ENCODE data around the gene NAA35. TPM values are rescaled to one million over a fixed set of nuclear protein-coding genes. Genes with fewer than 3 reads are reported as not detected.
A peak's percentile ranks its signal among the peaks of the same experiment; 100 is the strongest.

The NAA35 gene
- total RNA-seq, 1 experiment from 2014 or later: 35.6 TPM

DNA sequence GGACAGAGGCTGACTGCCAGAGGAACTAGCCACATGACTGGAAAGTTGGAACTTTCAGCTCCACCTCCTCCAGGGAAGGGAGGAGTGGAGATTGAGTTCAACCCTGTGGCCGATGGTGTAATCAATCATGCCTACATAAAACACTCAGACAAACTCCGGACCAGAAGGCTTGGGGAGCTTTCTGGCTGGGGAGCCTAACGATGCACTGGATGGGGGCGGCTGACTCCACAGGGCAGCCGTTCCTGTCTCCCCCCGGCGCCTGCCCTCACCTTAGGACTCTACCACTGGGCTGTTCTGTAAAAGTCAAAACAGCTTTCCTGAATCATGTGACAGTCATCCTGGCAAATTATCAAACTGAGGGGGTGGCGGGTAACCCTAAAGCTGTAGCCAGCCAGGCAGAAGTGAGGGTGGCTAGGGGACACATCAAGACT, 100.4 kb downstream of the NAA35 start:
- no peaks in the 10 kb centered on the region for H3K9me2 ChIP-seq (replicated peaks; ENCODE audit: insufficient read depth, low read length)
- H3K79me2 ChIP-seq (ENCODE audit: low read length): no peaks in the 10 kb centered on the region
- no peaks in the 10 kb centered on the region for H3K9me3 ChIP-seq (ENCODE audit: low read length)
- no peak overlapping the region for H2AFZ ChIP-seq (ENCODE audit: low read length)
- H3K4me1 ChIP-seq (ENCODE audit: low read length): no peaks in the 10 kb centered on the region
- H3K4me3 ChIP-seq (ENCODE audit: low read length): no peak overlapping the region
- no peaks in the 10 kb centered on the region for H3K27me3 ChIP-seq (ENCODE audit: low read length)
- H4K20me1 ChIP-seq (ENCODE audit: insufficient read depth, low read depth, low read length): no peaks in the 10 kb centered on the region
- H3K9ac ChIP-seq (ENCODE audit: low read length): no peak overlapping the region
- DNase-seq: no peak
- H3K27ac ChIP-seq (ENCODE audit: low read length): no peak overlapping the region
- H3K36me3 ChIP-seq (ENCODE audit: insufficient read depth, low read length): no peaks in the 10 kb centered on the region
- no peak overlapping the region for H3K4me2 ChIP-seq (ENCODE audit: low read depth, low read length, poor library complexity, severe bottlenecking)

DNA sequence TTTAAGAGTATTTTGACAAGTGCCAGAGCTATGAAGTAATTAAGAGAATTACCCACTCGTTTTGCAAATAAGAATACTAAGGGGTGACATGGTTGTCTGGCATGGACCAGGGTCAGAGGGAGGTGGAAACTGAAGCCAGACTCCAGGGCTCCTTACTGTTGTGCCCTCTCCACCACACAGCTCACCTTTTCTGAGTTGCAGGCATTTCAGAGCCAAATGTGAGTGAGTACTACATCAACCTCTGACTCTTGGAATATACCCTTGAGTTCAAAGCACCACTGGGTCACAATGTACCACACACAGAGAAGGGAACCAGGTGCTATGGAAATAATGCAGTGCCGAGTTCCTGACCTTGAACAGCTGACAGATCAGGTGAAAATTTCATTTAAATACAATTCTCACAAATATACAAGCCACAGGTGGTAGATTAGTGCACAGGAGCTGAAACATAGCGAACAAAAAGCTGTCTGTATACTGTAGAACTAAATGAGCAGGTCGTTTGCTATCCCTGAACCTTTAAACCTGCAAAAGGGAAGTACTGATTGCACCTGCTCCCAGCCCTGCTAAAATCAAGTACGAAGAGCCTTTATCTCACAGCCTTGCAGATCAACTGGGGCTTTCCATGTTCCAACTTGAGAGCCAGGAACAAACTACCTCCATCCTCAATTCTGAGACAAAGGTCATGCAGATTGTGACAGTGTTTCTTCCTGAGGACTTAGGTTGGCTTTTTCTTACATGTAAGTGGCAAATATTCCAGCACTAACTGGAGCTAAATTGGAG, 101.4 kb downstream of the NAA35 start:
- no peak overlapping the region for H2AFZ ChIP-seq (ENCODE audit: low read length)
- H3K9ac ChIP-seq (ENCODE audit: low read length): no peak overlapping the region
- no peak for DNase-seq
- H3K36me3 ChIP-seq (ENCODE audit: insufficient read depth, low read length): no peaks in the 10 kb centered on the region
- H3K9me3 ChIP-seq (ENCODE audit: low read length): no peaks in the 10 kb centered on the region
- H3K27me3 ChIP-seq (ENCODE audit: low read length): no peaks in the 10 kb centered on the region
- no peak overlapping the region for H3K27ac ChIP-seq (ENCODE audit: low read length)
- H3K4me2 ChIP-seq (ENCODE audit: low read depth, low read length, poor library complexity, severe bottlenecking): no peak overlapping the region
- H3K4me1 ChIP-seq (ENCODE audit: low read length): no peaks in the 10 kb centered on the region
- H3K9me2 ChIP-seq (replicated peaks; ENCODE audit: insufficient read depth, low read length): no peaks in the 10 kb centered on the region
- no peaks in the 10 kb centered on the region for H4K20me1 ChIP-seq (ENCODE audit: insufficient read depth, low read depth, low read length)
- H3K79me2 ChIP-seq (ENCODE audit: low read length): no peaks in the 10 kb centered on the region
- H3K4me3 ChIP-seq (ENCODE audit: low read length): no peak overlapping the region

DNA sequence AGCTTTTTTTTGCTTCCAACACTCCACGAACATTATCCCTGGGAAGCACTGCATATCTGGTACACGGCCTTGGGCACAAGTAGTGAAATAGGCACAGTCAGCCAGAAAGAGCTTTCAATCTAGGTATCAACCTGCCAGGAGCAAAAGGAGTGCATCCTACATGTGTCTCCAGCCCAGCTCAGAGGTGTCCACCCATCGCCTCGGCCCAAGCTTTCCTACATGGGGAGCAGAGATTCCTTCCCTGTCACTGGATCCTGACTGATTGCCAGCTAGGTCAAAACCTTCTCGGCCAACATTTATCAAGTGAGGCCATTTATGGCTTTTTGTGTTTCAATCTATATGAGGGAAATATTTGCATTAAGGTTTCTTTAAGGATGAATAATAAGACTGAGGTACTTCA, 102.6 kb downstream of the NAA35 start:
- H3K4me2 ChIP-seq (ENCODE audit: low read depth, low read length, poor library complexity, severe bottlenecking): no peak overlapping the region
- no peaks in the 10 kb centered on the region for H3K9me3 ChIP-seq (ENCODE audit: low read length)
- no peak overlapping the region for H2AFZ ChIP-seq (ENCODE audit: low read length)
- H4K20me1 ChIP-seq (ENCODE audit: insufficient read depth, low read depth, low read length): no peaks in the 10 kb centered on the region
- no peaks in the 10 kb centered on the region for H3K79me2 ChIP-seq (ENCODE audit: low read length)
- no peak for DNase-seq
- H3K9ac ChIP-seq (ENCODE audit: low read length): no peak overlapping the region
- H3K4me3 ChIP-seq (ENCODE audit: low read length): no peak overlapping the region
- H3K36me3 ChIP-seq (ENCODE audit: insufficient read depth, low read length): no peaks in the 10 kb centered on the region
- H3K27ac ChIP-seq (ENCODE audit: low read length): no peak overlapping the region
- H3K4me1 ChIP-seq (ENCODE audit: low read length): no peaks in the 10 kb centered on the region
- H3K9me2 ChIP-seq (replicated peaks; ENCODE audit: insufficient read depth, low read length): no peaks in the 10 kb centered on the region
- no peaks in the 10 kb centered on the region for H3K27me3 ChIP-seq (ENCODE audit: low read length)

DNA sequence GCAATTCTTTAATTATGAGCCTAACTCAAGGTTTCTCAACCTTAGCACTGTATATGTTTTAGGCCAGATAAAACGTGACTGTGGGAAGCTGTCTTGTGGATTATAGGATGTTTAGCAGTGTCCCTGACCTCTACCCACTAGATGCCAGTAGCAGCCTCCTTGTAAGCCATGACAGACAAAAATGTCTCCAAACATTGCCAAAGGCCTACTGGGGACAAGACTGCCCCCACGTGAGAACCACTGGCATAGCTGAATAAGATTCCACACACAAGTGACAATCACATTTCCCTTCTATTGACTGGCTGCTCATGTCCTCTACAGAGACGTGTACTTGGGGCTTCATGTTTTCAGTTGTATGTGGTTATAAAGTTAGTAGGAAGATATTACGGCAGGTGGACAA, 103.1 kb downstream of the NAA35 start:
- Histone ChIP-seq H3K9me2 (replicated peaks; ENCODE audit: insufficient read depth, low read length) (no peaks in the 10 kb centered on the region), H3K4me2 (ENCODE audit: low read depth, low read length, poor library complexity, severe bottlenecking) (no peak overlapping the region), H3K9me3 (ENCODE audit: low read length) (no peaks in the 10 kb centered on the region), H3K27me3 (ENCODE audit: low read length) (no peaks in the 10 kb centered on the region), H3K9ac (ENCODE audit: low read length) (no peak overlapping the region), H3K36me3 (ENCODE audit: insufficient read depth, low read length) (no peaks in the 10 kb centered on the region), H3K79me2 (ENCODE audit: low read length) (no peaks in the 10 kb centered on the region), H3K4me1 (ENCODE audit: low read length) (no peaks in the 10 kb centered on the region), H3K4me3 (ENCODE audit: low read length) (no peak overlapping the region), H3K27ac (ENCODE audit: low read length) (no peak overlapping the region), H4K20me1 (ENCODE audit: insufficient read depth, low read depth, low read length) (no peaks in the 10 kb centered on the region), H2AFZ (ENCODE audit: low read length) (no peak overlapping the region)
- DNase-seq: peak; percentile 54

DNA sequence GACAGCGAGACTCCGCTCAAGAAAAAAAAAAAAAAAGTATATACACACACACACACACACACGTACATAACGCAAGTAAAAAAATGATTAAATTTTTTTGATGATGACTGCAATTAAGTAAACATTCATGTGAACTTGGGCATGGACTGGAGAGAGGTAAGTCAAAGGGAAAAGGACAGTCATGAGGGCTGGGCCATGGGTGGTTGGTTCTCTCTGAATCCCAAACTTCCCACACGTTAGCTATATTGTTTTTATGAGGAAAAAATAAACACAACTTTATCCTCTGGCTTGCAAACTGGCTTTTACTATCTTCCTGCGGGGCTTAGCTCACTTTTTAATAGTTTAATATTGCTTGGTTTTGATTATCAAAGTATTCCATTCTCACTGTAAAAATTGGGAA, 104.7 kb downstream of the NAA35 start:
- no peak for DNase-seq
- H3K79me2 ChIP-seq (ENCODE audit: low read length): no peaks in the 10 kb centered on the region

GRCh38 chr9:86046071-86046636, 105.2 kb downstream of the NAA35 start:
- no peaks in the 10 kb centered on the region for H3K9me3 ChIP-seq (ENCODE audit: low read length)
- H3K4me1 ChIP-seq (ENCODE audit: low read length): no peaks in the 10 kb centered on the region
- no peak for DNase-seq
- H3K27me3 ChIP-seq (ENCODE audit: low read length): no peaks in the 10 kb centered on the region
- H3K4me3 ChIP-seq (ENCODE audit: low read length): no peak overlapping the region
- no peaks in the 10 kb centered on the region for H3K79me2 ChIP-seq (ENCODE audit: low read length)
- H3K27ac ChIP-seq (ENCODE audit: low read length): no peak overlapping the region
- no peaks in the 10 kb centered on the region for H4K20me1 ChIP-seq (ENCODE audit: insufficient read depth, low read depth, low read length)
- H3K4me2 ChIP-seq (ENCODE audit: low read depth, low read length, poor library complexity, severe bottlenecking): no peak overlapping the region
- H3K9me2 ChIP-seq (replicated peaks; ENCODE audit: insufficient read depth, low read length): no peaks in the 10 kb centered on the region
- H3K9ac ChIP-seq (ENCODE audit: low read length): no peak overlapping the region
- H3K36me3 ChIP-seq (ENCODE audit: insufficient read depth, low read length): no peaks in the 10 kb centered on the region
- H2AFZ ChIP-seq (ENCODE audit: low read length): no peak overlapping the region

More for the DNA sequence above, 104.7 kb downstream of the NAA35 start:
- H3K4me2 ChIP-seq (ENCODE audit: low read depth, low read length, poor library complexity, severe bottlenecking): no peak overlapping the region
- no peaks in the 10 kb centered on the region for H3K36me3 ChIP-seq (ENCODE audit: insufficient read depth, low read length)
- no peak overlapping the region for H3K9ac ChIP-seq (ENCODE audit: low read length)
- no peaks in the 10 kb centered on the region for H3K4me1 ChIP-seq (ENCODE audit: low read length)
- H3K9me2 ChIP-seq (replicated peaks; ENCODE audit: insufficient read depth, low read length): no peaks in the 10 kb centered on the region
- H2AFZ ChIP-seq (ENCODE audit: low read length): no peak overlapping the region
- no peaks in the 10 kb centered on the region for H3K27me3 ChIP-seq (ENCODE audit: low read length)
- no peaks in the 10 kb centered on the region for H3K9me3 ChIP-seq (ENCODE audit: low read length)
- no peak overlapping the region for H3K27ac ChIP-seq (ENCODE audit: low read length)
- no peak overlapping the region for H3K4me3 ChIP-seq (ENCODE audit: low read length)
- H4K20me1 ChIP-seq (ENCODE audit: insufficient read depth, low read depth, low read length): no peaks in the 10 kb centered on the region

GRCh38 chr9:86046930-86047341, 106.0 kb downstream of the NAA35 start:
- Histone ChIP-seq H3K4me2 (ENCODE audit: low read depth, low read length, poor library complexity, severe bottlenecking) (no peak overlapping the region), H4K20me1 (ENCODE audit: insufficient read depth, low read depth, low read length) (no peaks in the 10 kb centered on the region), H3K27ac (ENCODE audit: low read length) (no peak overlapping the region), H3K27me3 (ENCODE audit: low read length) (no peaks in the 10 kb centered on the region), H2AFZ (ENCODE audit: low read length) (no peak overlapping the region), H3K9me3 (ENCODE audit: low read length) (no peaks in the 10 kb centered on the region), H3K79me2 (ENCODE audit: low read length) (no peaks in the 10 kb centered on the region), H3K9ac (ENCODE audit: low read length) (no peak overlapping the region), H3K4me1 (ENCODE audit: low read length) (no peaks in the 10 kb centered on the region), H3K9me2 (replicated peaks; ENCODE audit: insufficient read depth, low read length) (no peaks in the 10 kb centered on the region), H3K36me3 (ENCODE audit: insufficient read depth, low read length) (no peaks in the 10 kb centered on the region), H3K4me3 (ENCODE audit: low read length) (no peak overlapping the region)
- no peak for DNase-seq

- no peak for DNase-seq
- no peak overlapping the region for H3K9ac ChIP-seq (ENCODE audit: low read length)
- no peaks in the 10 kb centered on the region for H3K9me3 ChIP-seq (ENCODE audit: low read length)
- H3K36me3 ChIP-seq (ENCODE audit: insufficient read depth, low read length): no peaks in the 10 kb centered on the region
- no peaks in the 10 kb centered on the region for H3K27me3 ChIP-seq (ENCODE audit: low read length)
- H3K4me2 ChIP-seq (ENCODE audit: low read depth, low read length, poor library complexity, severe bottlenecking): no peak overlapping the region
- no peak overlapping the region for H2AFZ ChIP-seq (ENCODE audit: low read length)
- H3K4me3 ChIP-seq (ENCODE audit: low read length): no peak overlapping the region
- no peaks in the 10 kb centered on the region for H3K4me1 ChIP-seq (ENCODE audit: low read length)
- H4K20me1 ChIP-seq (ENCODE audit: insufficient read depth, low read depth, low read length): no peaks in the 10 kb centered on the region
- H3K27ac ChIP-seq (ENCODE audit: low read length): no peak overlapping the region
- H3K79me2 ChIP-seq (ENCODE audit: low read length): no peaks in the 10 kb centered on the region
- H3K9me2 ChIP-seq (replicated peaks; ENCODE audit: insufficient read depth, low read length): no peaks in the 10 kb centered on the region
Observed at GRCh38 chr9:86047361-86047760, 106.4 kb downstream of the NAA35 start.

Measured in Karpas-422 (cell line).